ENCODE results near the gene ITPR1. TPM values are rescaled to one million over a fixed set of nuclear protein-coding genes. Genes with fewer than 3 reads are reported as not detected.

Gene ITPR1
- polyA plus RNA-seq, 1 donor from 2014 or later, result 2.1 TPM

DNA sequence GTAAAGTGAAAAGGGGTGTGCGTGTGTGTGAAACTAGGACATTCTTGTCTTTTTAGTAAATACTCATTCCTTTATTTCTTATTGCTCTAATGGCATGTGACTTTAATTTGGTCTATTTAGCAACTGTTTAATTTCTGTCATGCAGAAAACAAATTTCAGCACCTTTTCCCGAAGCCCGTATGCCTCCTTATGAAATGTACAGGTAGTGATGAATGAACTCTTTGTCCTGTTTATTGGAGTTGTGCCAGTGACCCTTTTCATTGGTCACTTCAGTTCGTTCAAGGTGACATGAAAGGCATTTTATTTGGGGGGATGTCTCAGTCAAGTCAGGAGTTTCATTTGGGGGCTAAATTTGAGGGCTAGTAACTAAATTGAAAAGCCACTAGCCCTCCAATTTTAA is 55.2 kb downstream of the ITPR1 start:
- no peak overlapping the region for H3K9ac ChIP-seq (ENCODE audit: low read length)
- H3K36me3 ChIP-seq (ENCODE audit: insufficient read depth, low read length), result no peaks in the 10 kb centered on the region
- H3F3A ChIP-seq (ENCODE audit: insufficient read depth, low read length, poor library complexity, severe bottlenecking), result no peaks in the 10 kb centered on the region
- H3K27ac ChIP-seq (ENCODE audit: low read length), result no peak overlapping the region
- TF ChIP-seq, protein P1, sequence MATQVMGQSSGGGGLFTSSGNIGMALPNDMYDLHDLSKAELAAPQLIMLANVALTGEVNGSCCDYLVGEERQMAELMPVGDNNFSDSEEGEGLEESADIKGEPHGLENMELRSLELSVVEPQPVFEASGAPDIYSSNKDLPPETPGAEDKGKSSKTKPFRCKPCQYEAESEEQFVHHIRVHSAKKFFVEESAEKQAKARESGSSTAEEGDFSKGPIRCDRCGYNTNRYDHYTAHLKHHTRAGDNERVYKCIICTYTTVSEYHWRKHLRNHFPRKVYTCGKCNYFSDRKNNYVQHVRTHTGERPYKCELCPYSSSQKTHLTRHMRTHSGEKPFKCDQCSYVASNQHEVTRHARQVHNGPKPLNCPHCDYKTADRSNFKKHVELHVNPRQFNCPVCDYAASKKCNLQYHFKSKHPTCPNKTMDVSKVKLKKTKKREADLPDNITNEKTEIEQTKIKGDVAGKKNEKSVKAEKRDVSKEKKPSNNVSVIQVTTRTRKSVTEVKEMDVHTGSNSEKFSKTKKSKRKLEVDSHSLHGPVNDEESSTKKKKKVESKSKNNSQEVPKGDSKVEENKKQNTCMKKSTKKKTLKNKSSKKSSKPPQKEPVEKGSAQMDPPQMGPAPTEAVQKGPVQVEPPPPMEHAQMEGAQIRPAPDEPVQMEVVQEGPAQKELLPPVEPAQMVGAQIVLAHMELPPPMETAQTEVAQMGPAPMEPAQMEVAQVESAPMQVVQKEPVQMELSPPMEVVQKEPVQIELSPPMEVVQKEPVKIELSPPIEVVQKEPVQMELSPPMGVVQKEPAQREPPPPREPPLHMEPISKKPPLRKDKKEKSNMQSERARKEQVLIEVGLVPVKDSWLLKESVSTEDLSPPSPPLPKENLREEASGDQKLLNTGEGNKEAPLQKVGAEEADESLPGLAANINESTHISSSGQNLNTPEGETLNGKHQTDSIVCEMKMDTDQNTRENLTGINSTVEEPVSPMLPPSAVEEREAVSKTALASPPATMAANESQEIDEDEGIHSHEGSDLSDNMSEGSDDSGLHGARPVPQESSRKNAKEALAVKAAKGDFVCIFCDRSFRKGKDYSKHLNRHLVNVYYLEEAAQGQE (IDR thresholded peaks at IDR 0.05; ENCODE audit: borderline replicate concordance), result no peak
- TF ChIP-seq TAF1 (IDR thresholded peaks at IDR 0.05; ENCODE audit: low read depth), result no peak
- TF ChIP-seq MXI1 (conservative IDR thresholded peaks at IDR 0.05; ENCODE audit: poor library complexity, severe bottlenecking), result no peak
- TF ChIP-seq EZH2 (IDR thresholded peaks at IDR 0.05; ENCODE audit: borderline replicate concordance, insufficient read depth, low read length, poor library complexity, severe bottlenecking), result no peak
- no peak for TF ChIP-seq SMC3 (conservative IDR thresholded peaks at IDR 0.05; ENCODE audit: poor library complexity)
- no peak for TF ChIP-seq POLR2AphosphoS5 (IDR thresholded peaks at IDR 0.05)
- TF ChIP-seq RAD21 (conservative IDR thresholded peaks at IDR 0.05), result no peak
- TF ChIP-seq, protein P2, sequence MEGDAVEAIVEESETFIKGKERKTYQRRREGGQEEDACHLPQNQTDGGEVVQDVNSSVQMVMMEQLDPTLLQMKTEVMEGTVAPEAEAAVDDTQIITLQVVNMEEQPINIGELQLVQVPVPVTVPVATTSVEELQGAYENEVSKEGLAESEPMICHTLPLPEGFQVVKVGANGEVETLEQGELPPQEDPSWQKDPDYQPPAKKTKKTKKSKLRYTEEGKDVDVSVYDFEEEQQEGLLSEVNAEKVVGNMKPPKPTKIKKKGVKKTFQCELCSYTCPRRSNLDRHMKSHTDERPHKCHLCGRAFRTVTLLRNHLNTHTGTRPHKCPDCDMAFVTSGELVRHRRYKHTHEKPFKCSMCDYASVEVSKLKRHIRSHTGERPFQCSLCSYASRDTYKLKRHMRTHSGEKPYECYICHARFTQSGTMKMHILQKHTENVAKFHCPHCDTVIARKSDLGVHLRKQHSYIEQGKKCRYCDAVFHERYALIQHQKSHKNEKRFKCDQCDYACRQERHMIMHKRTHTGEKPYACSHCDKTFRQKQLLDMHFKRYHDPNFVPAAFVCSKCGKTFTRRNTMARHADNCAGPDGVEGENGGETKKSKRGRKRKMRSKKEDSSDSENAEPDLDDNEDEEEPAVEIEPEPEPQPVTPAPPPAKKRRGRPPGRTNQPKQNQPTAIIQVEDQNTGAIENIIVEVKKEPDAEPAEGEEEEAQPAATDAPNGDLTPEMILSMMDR (IDR thresholded peaks at IDR 0.05; ENCODE audit: poor library complexity, severe bottlenecking), result no peak
- TF ChIP-seq EP300 (conservative IDR thresholded peaks at IDR 0.05; ENCODE audit: poor library complexity, severe bottlenecking), result no peak
- no peaks in the 10 kb centered on the region for H3K9me2 ChIP-seq (ENCODE audit: insufficient read depth, low read length)
- H2AFZ ChIP-seq (ENCODE audit: low read depth, low read length), result no peak overlapping the region
- H3K9me3 ChIP-seq (ENCODE audit: low read length), result no peaks in the 10 kb centered on the region
- no peaks in the 10 kb centered on the region for H3K27me3 ChIP-seq (ENCODE audit: insufficient read depth, low read depth, low read length)
- no peaks in the 10 kb centered on the region for H4K20me1 ChIP-seq (ENCODE audit: insufficient read depth)
- H3K79me2 ChIP-seq (replicated peaks; ENCODE audit: insufficient read depth, low read length), result no peaks in the 10 kb centered on the region
- no peak overlapping the region for H3K4me3 ChIP-seq (ENCODE audit: low read length)
- H3K4me2 ChIP-seq (ENCODE audit: low read length), result no peak overlapping the region

DNA sequence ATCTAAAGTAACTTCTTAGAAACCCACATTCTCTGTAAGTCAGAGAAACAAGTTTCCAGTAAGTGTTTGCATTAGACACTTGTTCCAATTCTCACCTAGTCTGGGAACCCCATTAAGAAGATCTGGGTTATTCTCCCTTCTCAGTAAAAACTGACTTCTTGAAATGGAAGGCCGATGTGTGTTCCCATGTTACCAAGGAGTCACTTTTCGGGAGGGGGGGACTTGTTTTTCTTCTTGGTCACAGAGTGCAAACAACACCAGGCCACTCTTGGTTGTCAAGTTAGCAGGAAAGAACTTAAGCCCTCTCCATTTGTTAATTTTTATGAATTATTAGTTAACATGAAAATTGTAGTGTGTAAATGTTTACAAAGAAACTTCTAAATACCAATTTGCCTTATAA is 55.6 kb downstream of the ITPR1 start:
- Histone ChIP-seq H3F3A (ENCODE audit: insufficient read depth, low read length, poor library complexity, severe bottlenecking) (no peaks in the 10 kb centered on the region), H3K9ac (ENCODE audit: low read length) (no peak overlapping the region), H2AFZ (ENCODE audit: low read depth, low read length) (no peak overlapping the region), H3K79me2 (replicated peaks; ENCODE audit: insufficient read depth, low read length) (no peaks in the 10 kb centered on the region), H3K27me3 (ENCODE audit: insufficient read depth, low read depth, low read length) (no peaks in the 10 kb centered on the region), H3K4me3 (ENCODE audit: low read length) (no peak overlapping the region), H3K9me2 (ENCODE audit: insufficient read depth, low read length) (no peaks in the 10 kb centered on the region), H4K20me1 (ENCODE audit: insufficient read depth) (no peaks in the 10 kb centered on the region), H3K4me2 (ENCODE audit: low read length) (no peak overlapping the region), H3K36me3 (ENCODE audit: insufficient read depth, low read length) (no peaks in the 10 kb centered on the region), H3K9me3 (ENCODE audit: low read length) (no peaks in the 10 kb centered on the region), H3K27ac (ENCODE audit: low read length) (no peak overlapping the region)
- TF ChIP-seq RAD21 (conservative IDR thresholded peaks at IDR 0.05) (no peak), TAF1 (IDR thresholded peaks at IDR 0.05; ENCODE audit: low read depth) (no peak), MXI1 (conservative IDR thresholded peaks at IDR 0.05; ENCODE audit: poor library complexity, severe bottlenecking) (no peak), SMC3 (conservative IDR thresholded peaks at IDR 0.05; ENCODE audit: poor library complexity) (no peak), POLR2AphosphoS5 (IDR thresholded peaks at IDR 0.05) (no peak), EZH2 (IDR thresholded peaks at IDR 0.05; ENCODE audit: borderline replicate concordance, insufficient read depth, low read length, poor library complexity, severe bottlenecking) (no peak)

Measured in neural cell (in vitro differentiated cells).